Hematopoietic multipotent progenitor cell (in vitro differentiated cells): Measurements from ENCODE around the gene KLK12. TPM values are rescaled to one million over a fixed set of nuclear protein-coding genes. Genes with fewer than 3 reads are reported as not detected.

ENCODE experiments used
- DNase-seq, 3 donors: peaks; one replicate each; pipeline ENCODE4 v3.0.0-alpha.2; 2011 to 2015; ENCODE audit warnings: low read depth in 2 of 3, low spot score in 2 of 3
- total RNA-seq: library from RNA; depleted of rRNA; stranded (reverse); fragments of >200 nt; gene quantifications from one replicate; pipeline ENCODE4 v1.2.3, GENCODE V29; 2012

The KLK12 gene
- total RNA-seq, 1 donor = not detected

DNA sequence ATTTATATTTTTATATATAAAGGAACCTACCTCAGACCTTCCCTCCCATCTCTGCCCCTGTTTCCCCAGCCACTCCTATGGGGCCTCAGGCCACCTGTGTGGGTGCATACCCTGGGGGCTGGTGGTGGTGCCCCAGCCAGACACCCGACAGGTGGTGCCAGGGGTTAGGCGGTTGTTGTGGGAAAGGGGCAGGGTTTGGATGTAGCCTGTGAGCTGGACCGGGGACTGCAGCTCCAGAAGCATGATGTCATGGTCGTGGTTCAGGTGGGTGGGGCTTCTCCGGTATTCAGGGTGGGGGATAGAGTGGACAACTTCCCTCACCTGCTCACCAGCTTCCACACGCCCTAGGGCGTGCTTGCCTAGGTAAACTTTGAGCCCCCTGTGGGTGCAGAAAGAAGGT, 24.9 kb upstream of the KLK12 start:
- DNase-seq = no peak

DNA sequence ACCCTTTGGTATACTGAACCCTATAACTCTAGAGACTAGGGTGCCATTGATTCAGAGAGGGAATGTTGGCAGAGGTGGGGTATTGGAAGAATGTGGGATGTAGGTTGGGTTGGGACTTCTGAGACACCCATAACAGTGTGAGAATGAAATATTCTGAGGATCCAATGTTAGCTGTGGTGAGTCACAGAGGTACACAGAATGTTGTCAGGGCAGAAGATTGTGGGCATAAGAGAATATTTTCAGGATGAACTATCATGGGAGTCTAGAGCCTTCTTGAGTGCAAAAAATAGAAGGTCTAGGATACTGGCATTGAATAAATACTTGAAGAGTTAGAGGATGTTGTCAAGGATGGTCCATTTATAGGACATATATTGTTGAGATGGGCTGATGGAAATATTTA, 21.1 kb upstream of the KLK12 start:
- DNase-seq = no peak

DNA sequence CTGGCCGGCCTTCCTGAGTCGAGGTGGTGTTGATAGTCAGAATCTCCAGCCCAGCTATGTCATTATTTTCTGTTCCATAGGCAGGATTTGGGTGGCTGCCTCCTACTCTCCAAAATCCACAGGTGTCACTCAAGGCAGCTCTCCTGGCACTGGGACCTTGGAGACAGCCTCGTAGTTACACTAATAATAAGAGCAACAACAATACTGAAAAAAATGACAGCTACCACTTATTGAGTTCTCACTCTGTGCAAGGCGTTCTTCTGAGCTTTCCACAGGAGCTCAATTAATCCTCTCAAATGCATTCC, 12.2 kb upstream of the KLK12 start:
- no peak for DNase-seq

DNA sequence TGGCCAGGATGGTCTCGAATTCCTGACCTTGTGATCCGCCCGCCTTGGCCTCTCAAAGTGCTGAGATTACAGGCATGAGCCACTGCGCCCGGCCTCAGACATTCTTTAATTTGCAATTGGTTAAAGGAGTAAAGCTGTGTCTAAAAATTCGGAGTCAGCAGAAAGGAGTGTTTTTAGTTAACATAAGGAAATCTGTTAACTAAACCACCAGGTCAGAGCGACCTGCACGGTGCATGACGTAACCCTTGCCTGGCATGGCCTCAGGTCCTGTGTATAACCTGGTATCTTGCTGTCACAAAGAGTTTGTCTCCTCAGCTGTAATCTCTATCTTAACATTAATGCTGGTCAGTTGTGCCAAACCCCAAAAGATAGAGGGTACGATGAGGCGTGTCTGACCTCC, 9.5 kb upstream of the KLK12 start:
- no peak for DNase-seq

DNA sequence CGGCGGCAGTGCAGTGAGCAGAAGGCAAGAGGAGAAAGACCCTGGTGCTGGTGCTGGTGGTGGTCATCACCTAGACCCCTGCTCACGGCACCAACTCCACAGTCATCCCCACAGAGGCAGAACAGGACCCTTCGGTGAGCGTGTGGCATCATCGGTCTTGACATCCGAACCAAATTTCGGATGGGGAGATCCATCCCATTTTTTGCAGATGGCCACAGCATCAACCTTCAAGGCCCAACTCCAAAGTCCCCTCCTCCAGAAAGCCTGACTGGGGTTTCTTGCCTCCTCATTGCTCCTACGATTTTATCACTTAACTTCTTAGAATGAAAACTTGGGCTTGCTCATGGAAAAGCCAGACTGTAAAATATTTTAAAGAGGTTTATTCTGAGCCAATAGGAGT, 8.7 kb upstream of the KLK12 start:
- DNase-seq = no peak

DNA sequence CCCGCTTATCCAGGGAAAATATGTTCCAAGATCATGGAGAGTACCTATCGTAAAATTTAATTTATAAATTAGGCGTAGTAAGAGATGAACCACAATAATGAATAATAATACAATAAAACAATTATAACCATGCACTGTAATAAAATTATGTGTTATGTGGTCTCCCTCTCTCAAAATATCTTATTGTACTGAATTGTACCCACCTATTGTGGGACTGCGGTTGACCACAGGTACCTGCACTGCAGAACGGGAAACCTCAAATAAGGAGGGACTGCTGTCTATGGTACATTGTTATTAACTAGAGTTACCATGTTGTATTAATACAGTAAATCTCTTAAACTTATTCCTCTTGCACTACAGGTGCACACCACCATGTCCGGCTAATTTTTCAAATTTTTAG, 5.3 kb upstream of the KLK12 start:
- DNase-seq = no peak

DNA sequence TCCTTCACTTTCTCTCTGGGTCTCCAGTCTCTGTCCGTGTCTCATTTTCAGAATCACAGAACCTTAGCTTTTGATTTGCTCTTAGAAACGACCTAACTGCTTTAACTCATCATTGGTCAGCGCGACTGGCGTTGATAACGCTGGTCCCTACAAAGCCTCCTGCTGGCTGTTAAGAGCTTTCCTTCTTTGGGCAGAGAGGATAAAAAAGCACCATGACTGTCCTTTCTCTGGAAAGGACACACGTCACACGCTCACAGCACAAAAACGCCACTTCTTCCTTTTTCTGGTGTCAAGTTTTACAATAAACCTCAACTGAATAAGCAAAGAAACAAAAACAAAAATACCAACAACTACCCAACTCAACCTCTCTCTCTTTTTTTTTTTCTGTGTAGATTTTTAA, 1.7 kb upstream of the KLK12 start:
- no peak for DNase-seq

DNA sequence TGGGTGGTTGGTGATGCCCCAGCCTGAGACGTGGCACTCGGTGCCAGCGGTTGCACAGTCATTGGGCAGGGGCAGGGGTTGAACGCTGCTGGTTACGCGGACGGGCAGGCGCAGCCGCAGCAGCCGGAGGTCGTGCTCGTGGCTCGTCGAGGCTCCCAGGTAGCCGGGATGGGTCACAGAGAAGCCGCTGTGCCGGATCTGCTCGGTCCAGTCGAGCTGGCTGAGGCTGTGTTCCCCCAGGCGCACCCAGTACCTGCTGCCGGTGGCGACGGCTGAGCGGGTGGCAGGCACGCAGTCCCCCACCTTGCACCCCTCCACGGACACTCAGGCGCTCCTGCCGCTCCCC, 2.9 kb downstream of the KLK12 start:
- no peak for DNase-seq

DNA sequence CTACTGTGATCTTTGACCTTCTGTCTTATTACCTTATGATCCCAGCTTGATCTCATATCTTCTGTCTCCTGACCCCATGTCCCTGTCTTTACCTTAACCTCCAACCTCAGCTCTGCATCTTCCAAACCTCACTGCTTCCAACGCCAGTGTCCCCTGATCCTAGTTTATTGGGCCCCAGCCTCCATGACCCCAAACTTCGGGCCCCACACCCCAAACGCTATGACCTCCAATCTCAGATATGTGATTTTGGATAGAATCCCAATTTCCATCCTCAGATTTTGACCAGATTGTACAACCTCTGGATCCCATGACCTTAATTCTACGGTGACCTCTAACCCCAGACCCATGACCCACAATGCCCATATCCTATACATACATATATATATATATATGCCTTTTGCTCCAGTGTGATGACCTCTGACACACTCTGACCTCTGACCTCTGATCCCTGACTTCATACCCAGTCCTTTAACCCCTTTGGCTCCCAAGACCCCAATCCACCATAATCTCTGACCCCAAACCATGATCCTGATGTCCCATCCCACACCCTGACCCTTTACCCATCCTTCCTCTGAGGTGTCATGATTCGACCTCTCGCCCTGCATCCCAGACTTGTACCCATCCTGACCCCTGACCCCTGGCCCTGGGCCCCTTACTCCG, 3.5 kb downstream of the KLK12 start:
- no peak for DNase-seq

DNA sequence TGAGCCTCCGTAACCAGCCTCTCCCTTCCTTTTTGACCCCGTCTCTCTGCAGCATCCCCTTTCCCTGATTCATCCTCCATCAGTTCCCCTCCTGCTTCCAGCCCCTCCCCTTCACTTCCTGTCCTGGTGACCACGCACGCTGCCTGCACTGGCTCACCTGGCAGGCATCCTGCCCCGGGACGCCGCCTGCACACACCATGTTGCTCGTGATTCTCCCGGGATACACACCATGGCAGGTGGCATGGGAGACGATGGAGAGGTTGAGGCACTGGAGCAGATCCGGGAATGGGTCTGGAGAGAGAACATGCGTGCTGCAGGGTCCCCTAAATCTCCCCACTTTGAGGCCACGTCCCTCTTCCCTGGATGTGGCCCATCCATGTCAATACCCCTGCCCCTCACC, 4.2 kb downstream of the KLK12 start:
- DNase-seq = no peak

DNA sequence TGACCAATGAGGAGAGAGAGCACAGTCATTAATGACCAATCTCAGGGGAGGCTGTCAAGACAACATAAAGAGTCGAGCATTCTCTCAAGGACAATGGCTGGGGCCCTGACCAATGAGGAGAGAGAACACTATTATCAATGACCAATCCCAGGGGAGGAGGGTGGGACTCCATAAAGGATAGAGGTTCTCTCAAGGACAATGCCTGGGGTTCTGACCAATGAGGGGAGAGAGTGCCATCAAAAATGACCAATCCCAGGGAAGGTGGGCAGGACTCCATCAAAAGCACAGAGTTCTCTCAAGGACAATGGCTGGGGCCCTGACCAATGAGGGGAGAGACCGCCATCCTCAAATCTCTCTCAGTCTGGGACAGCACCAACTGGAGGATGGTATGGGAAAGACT, 5.1 kb downstream of the KLK12 start:
- no peak for DNase-seq

DNA sequence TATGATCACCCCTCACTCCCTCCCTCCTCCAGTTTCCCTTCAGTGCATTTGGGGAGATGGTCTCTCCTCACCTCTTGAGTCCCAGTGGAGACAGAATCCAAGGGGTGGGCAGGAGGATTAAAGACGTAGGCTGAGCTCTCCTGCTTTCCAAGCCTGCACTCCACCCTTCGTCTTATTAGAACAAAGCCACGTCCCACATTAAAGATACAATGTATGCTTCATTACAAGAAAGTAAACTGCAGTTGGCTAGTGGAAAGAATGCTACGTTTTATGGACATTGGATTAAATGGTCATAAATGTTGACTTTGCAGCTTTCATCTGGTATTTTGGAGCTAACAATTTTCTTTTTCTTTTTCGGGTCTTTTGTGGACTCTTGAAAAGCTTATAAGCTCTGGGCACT, 6.9 kb downstream of the KLK12 start:
- DNase-seq = no peak

DNA sequence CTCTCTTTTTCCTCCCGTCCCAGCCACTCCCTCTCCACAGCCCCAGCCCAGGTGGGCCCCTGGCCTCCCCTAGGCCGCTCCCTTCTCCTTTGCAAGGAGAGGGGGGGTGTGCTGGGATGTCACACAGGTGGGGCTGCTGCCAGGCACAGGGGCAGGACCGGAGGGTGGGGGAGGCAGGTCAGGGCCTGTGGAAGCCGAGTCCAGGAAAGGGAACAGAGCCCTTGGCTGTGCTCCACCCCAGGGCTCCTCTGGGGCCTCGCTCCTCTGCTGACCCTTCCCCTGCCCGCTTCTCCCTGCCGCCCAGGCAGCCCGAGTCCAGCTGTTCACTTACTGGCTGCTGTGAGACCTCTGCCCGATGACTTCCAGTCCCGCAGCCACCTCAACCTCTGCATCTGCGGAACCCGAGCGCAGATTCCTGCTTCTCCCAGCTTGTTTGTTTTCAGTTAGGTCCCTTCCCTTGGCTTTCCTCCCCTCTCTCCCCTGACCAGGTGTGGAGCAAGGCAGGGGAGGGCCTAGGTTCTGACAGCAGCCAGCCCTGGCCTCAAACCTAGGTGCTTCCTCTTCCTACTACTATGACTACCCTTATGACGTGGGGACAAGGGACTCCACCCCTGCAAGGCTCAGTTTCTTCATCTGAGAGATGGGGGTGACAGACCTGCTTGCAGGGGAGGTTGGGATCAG, 7.5 kb downstream of the KLK12 start:
- no peak for DNase-seq

DNA sequence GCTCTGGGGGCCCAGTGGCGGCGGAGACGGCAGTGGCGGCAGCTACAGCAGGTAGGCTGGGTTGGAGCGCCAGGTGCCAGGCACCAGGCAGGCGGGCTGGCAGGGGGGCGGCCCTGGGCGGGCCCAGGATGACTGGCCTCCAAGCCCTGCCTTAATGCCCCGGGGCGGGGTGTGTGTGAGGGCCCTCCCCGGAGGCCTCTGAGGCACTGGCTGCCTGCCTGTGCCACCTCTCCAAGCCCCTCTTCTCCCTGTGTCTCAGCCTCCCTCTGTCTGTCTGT, 8.3 kb downstream of the KLK12 start, which contains the start of gene KLK11:
TSS of gene KLK11 (minus strand) at position 63 of the 278 bp plus-strand sequence. CDS start 985 bp downstream, outside the sequence.
- DNase-seq = no peak

DNA sequence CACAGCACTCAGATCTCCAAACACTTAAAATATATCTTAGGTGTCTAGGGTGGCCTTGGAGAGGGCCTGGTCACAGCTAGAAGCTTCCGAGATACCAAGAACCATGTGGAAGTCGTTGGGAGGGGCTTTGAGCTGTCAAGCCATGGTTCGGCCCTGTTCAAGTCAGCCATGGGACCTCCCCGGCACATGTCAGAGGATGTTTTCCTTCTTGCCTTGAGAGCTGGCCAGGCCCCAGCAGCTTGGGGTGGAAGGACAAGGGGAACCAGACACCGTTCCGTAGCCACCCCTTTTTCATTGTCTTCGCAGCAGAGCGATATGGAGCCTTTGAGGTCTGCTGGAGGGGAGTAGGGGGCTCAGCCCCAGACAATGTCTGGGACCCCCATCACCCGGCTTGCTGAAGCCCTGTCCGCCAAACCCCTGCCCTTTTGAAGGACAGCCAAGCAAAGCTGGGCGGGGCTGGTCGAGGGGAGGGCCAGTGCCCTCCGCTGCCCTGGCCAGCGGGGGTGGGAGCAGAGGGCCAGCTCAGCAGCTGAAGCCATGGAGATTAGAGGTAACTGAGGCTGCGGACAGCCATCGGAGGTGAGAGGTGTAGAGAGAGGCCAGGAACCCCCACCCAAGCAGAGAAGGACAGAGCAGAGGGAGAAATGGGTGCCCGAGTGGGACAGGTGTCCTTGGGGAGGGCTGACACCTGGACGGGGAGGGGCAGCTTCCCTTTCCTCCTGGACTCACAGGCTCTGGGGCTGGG, 8.8 kb downstream of the KLK12 start:
- DNase-seq = no peak

DNA sequence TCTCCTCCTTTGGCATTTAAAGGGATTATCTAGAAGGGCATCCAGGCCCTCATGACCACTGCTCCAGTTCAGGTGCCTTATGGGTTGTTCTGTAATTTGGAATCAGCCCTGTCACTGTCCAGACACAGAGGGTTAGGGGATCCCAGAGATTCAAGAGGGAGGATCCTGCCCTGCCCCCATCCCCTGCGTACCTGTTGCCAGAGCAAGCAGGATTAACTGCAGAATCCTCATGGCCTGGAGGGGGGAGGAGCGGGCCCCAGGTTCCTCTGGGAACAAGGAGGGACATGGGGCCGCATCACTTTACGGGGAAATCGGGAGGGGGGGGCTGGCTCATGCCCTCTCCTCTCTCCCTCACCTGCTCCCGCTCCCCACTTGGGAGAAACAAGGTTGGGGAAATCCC, 9.4 kb downstream of the KLK12 start:
- DNase-seq = no peak

DNA sequence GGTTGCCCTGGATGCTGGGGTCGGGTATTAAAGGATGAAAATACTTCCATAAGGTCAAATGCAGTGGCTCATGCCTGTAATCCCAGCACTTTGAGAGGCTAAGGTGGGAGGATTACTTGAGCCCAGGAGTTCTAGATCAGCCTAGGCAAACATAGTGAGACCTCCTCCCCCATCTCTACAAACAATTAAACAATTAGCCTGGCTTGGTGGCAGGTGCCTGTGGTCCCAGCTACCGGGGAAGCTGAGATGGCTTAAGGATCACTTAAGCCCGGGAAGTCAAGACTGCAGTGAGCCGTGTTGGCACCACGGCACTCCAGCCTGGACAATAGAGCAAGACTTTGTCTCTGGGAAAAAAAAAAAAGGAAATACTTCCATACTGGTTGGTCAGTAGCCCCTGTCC, 9.9 kb downstream of the KLK12 start:
- DNase-seq = no peak

DNA sequence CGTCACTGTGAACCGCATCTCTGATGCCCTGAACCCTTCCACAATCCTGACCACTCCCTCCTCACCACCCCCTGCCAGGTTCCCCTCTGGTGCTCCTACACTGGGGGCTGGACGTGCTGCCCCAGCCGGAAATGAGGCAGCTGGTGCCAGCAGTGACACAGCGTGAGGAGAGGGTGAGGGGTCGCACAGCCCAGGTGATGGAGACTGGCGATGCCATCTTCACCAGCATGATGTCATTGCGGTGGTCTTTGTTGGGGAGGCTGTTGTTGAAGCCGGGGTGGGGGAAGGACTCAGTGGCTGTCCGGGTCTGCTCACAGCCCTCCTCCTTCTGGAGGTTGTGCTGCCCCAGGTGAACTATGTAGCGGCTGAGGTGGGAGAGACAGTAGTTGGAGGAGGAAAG, 10.9 kb downstream of the KLK12 start:
- no peak for DNase-seq

DNA sequence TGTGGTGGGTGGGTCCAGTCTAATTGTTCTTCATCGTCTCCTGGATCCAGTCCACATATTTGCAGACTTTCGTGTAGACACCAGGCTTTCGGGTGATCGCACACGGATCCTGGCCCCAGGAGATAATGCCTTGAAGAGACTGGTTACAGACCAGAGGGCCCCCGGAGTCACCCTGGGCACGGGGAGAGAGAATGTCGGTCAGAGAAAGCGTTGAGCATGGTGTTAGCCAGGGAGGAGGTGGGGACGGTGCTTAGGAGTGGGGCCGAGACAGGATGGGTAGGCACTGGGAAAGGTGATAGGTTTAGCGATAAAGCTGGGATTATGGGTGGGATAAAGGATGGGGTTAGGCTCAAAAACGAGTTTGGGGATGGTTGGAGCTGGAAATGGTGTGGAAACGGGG, 12.3 kb downstream of the KLK12 start:
- DNase-seq = no peak

DNA sequence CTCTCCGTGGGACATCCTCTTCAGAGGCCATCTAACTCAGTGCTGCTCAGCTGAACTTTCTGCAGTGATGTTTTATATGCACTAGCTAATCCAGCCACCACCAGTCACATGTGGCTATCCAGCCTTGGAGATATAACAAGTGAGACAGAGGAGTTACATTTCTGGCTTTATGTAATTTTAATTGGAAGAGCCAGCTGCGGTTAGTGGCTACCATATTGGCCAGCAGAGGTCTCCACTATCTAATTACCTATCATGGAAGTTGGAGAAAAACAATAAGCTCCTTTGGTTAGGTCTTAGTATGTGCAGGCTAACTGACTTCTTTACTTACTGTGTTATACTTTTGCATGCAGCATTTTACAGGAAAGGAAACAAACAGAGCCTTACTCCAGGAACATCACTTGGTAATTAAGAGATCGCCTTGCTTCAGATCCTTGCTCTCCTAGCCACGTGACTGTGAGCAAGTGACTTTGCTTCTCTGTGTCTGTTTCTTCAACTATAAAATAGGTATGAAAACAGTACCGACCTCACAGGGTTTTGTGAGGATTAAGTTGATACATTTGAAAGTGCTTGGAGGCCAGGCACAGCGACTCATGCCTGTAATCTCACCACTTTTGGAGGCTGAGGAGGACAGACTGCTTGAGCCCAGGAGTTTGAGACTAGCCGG, 13.7 kb downstream of the KLK12 start:
- DNase-seq = peak in 2 of 3 donors; percentile 39 to 73

DNA sequence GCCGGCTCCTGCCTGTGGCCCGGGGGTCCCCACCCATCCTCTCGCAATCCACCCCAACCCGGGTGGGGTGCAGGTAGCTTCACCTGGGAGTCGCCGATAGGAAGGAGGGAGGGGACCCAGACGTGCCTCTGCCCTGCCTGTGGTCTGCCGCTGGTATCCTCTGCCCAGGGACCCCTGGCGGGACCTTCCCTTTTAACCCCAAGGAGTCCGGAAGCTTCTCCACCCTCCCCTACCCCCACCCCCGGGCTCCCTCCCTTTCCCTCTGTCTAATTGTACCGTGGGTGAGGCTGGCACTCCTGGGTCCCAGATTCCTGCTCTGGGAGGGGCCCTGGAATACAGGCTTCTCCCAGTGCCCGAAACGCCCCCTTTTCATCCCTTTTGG, 15.3 kb downstream of the KLK12 start, which contains the start of gene KLK10:
TSS of gene KLK10 (minus strand) at position 166 of the 382 bp plus-strand sequence. CDS start 579 bp downstream, outside the sequence.
- no peak for DNase-seq
